ENCODE results near the gene ZFAND2A.
"Not testable (repeated sequence)": the region's sequence is repeated elsewhere in the genome, so short reads cannot be mapped to it uniquely, and the experiment has no call there.

Gene ZFAND2A

GRCh38 chr7:1159891-1160669 lies at the start of gene ZFAND2A:
Gene ZFAND2A (minus strand): TSS chr7:1160196. CDS start chr7:1158212, 1,984 bp downstream.
- DNase-seq (ENCODE audit: low read depth, low spot score): peak; percentile 96

GRCh38 chr7:1209097-1209496 lies 49.1 kb upstream of the ZFAND2A start:
- no peak for DNase-seq (ENCODE audit: low read depth, low spot score)

GRCh38 chr7:1205742-1206141 lies 45.7 kb upstream of the ZFAND2A start:
- DNase-seq (ENCODE audit: low read depth, low spot score): not testable (repeated sequence)

- no peak for DNase-seq (ENCODE audit: low read depth, low spot score)
These were observed 44.6 kb upstream of the ZFAND2A start for GRCh38 chr7:1204460-1205140.

- not testable (repeated sequence) for DNase-seq (ENCODE audit: low read depth, low spot score)
These were observed 42.9 kb upstream of the ZFAND2A start for GRCh38 chr7:1202914-1203313.

- DNase-seq (ENCODE audit: low read depth, low spot score): no peak
These were observed 41.9 kb upstream of the ZFAND2A start for GRCh38 chr7:1201916-1202315.

GRCh38 chr7:1200045-1200444 lies 40.0 kb upstream of the ZFAND2A start:
- no peak for DNase-seq (ENCODE audit: low read depth, low spot score)

- DNase-seq (ENCODE audit: low read depth, low spot score): no peak
These were observed 38.1 kb upstream of the ZFAND2A start for GRCh38 chr7:1197997-1198625.

- no peak for DNase-seq (ENCODE audit: low read depth, low spot score)
These were observed 37.0 kb upstream of the ZFAND2A start for GRCh38 chr7:1196950-1197349.

- not testable (repeated sequence) for DNase-seq (ENCODE audit: low read depth, low spot score)
These were observed 36.4 kb upstream of the ZFAND2A start for GRCh38 chr7:1196441-1196840.

- DNase-seq (ENCODE audit: low read depth, low spot score): no peak
These were observed 33.8 kb upstream of the ZFAND2A start for GRCh38 chr7:1193593-1194424.

GRCh38 chr7:1192171-1192676 lies 32.2 kb upstream of the ZFAND2A start:
- DNase-seq (ENCODE audit: low read depth, low spot score): no peak

- no peak for DNase-seq (ENCODE audit: low read depth, low spot score)
These were observed 30.2 kb upstream of the ZFAND2A start for GRCh38 chr7:1189986-1190772.

- no peak for DNase-seq (ENCODE audit: low read depth, low spot score)
These were observed 28.8 kb upstream of the ZFAND2A start for GRCh38 chr7:1188720-1189294.

GRCh38 chr7:1187127-1187526 lies 27.1 kb upstream of the ZFAND2A start:
- DNase-seq (ENCODE audit: low read depth, low spot score): no peak

GRCh38 chr7:1181640-1182039 lies 21.6 kb upstream of the ZFAND2A start:
- DNase-seq (ENCODE audit: low read depth, low spot score): no peak

- DNase-seq (ENCODE audit: low read depth, low spot score): no peak
These were observed 21.0 kb upstream of the ZFAND2A start for GRCh38 chr7:1181031-1181430.

- peak; percentile 57 for DNase-seq (ENCODE audit: low read depth, low spot score)
These were observed 16.9 kb upstream of the ZFAND2A start for GRCh38 chr7:1176891-1177373.

GRCh38 chr7:1175967-1176851 lies 16.2 kb upstream of the ZFAND2A start:
- DNase-seq (ENCODE audit: low read depth, low spot score): peak; percentile 64

Measured in activated naive CD8-positive, alpha-beta T cell treated with anti-CD3 and anti-CD28 coated beads, Interleukin-2, amount 50 U/mL, for 16 hours (primary cell).